H9 (cell line): ENCODE measurements around the gene ST6GALNAC3. TPM values are rescaled to one million over a fixed set of nuclear protein-coding genes. Genes with fewer than 3 reads are reported as not detected.
A peak's percentile ranks its signal among the peaks of the same experiment; 100 is the strongest.

Experiments used
- DNase-seq: peaks from one replicate; pipeline ENCODE4 v3.0.0-alpha.2; 2017
- H2AFZ ChIP-seq: one replicate; pipeline ENCODE4 v1.6.1; 2013; ENCODE audit warnings: mild to moderate bottlenecking, low read length, control low read depth, moderate library complexity
- H2AK5ac ChIP-seq: 2 replicates; pipeline ENCODE4 v1.6.1; 2013; ENCODE audit warnings: low read length, control low read depth, mixed read lengths; ENCODE audit not compliant: insufficient read length
- H2BK120ac ChIP-seq: one replicate; pipeline ENCODE4 v1.6.1; 2013; ENCODE audit warnings: low read depth, mild to moderate bottlenecking, low read length, control low read depth, inconsistent platforms; ENCODE audit not compliant: poor library complexity, severe bottlenecking
- H2BK12ac ChIP-seq: 2 replicates; pipeline ENCODE4 v1.6.1; 2013; ENCODE audit warnings: low read length, control low read depth, mixed read lengths, low read depth; ENCODE audit not compliant: insufficient read length
- H2BK15ac ChIP-seq: 2 replicates; pipeline ENCODE4 v1.6.1; 2013; ENCODE audit warnings: low read depth, low read length, control low read depth
- H2BK20ac ChIP-seq: one replicate; pipeline ENCODE4 v1.6.1; 2013; ENCODE audit warnings: low read depth, mild to moderate bottlenecking, low read length, control low read depth, inconsistent platforms; ENCODE audit not compliant: poor library complexity, severe bottlenecking
- H2BK5ac ChIP-seq: 2 replicates; pipeline ENCODE4 v1.6.1; 2013; ENCODE audit warnings: low read length, control low read depth, mixed read lengths; ENCODE audit not compliant: insufficient read length
- H3K14ac ChIP-seq: 2 replicates; pipeline ENCODE4 v1.6.1; 2013; ENCODE audit warnings: low read length, control low read depth; ENCODE audit not compliant: insufficient read depth
- H3K18ac ChIP-seq: 2 replicates; pipeline ENCODE4 v1.6.1; 2013; ENCODE audit warnings: low read depth, mild to moderate bottlenecking, mixed read lengths, low read length, control low read depth; ENCODE audit not compliant: insufficient read length
- H3K23ac ChIP-seq: 2 replicates; pipeline ENCODE4 v1.6.1; 2013; ENCODE audit warnings: low read length, control low read depth, mixed read lengths, low read depth; ENCODE audit not compliant: insufficient read length
- H3K23me2 ChIP-seq: 2 replicates; pipeline ENCODE4 v1.6.1; 2013; ENCODE audit warnings: low read depth, mild to moderate bottlenecking, mixed read lengths, low read length, control low read depth; ENCODE audit not compliant: insufficient read length, poor library complexity, severe bottlenecking
- H3K27ac ChIP-seq: 2 replicates; pipeline ENCODE4 v1.5.1; 2013; ENCODE audit warnings: low read length, control low read depth, mixed read lengths, low read depth; ENCODE audit not compliant: insufficient read length
- H3K27me3 ChIP-seq: 2 replicates; pipeline ENCODE4 v1.6.1; 2013; ENCODE audit warnings: low read length, control low read depth, inconsistent platforms; ENCODE audit not compliant: insufficient read depth
- H3K4ac ChIP-seq: 2 replicates; pipeline ENCODE4 v1.6.1; 2013; ENCODE audit warnings: low read depth, mild to moderate bottlenecking, control low read depth, inconsistent platforms, low read length, moderate library complexity
- H3K4me1 ChIP-seq: 2 replicates; pipeline ENCODE4 v1.6.1; 2013; ENCODE audit warnings: low read length, control low read depth, inconsistent platforms; ENCODE audit not compliant: insufficient read depth
- H3K4me2 ChIP-seq: 2 replicates; pipeline ENCODE4 v1.6.1; 2013; ENCODE audit warnings: low read length, control low read depth, mixed read lengths; ENCODE audit not compliant: insufficient read length, insufficient read depth
- H3K56ac ChIP-seq: 2 replicates; pipeline ENCODE4 v1.6.1; 2013; ENCODE audit warnings: low read depth, mild to moderate bottlenecking, mixed read lengths, low read length, control low read depth; ENCODE audit not compliant: insufficient read length
- H3K79me1 ChIP-seq: 2 replicates; pipeline ENCODE4 v1.6.1; 2013; ENCODE audit warnings: low read depth, mild to moderate bottlenecking, moderate library complexity, low read length, control low read depth, inconsistent platforms; ENCODE audit not compliant: insufficient read depth, poor library complexity, severe bottlenecking
- H3K79me2 ChIP-seq: 2 replicates; pipeline ENCODE4 v1.6.1; 2013; ENCODE audit warnings: low read length, control low read depth, inconsistent platforms; ENCODE audit not compliant: insufficient read depth
- H3K9ac ChIP-seq: 2 replicates; pipeline ENCODE4 v1.6.1; 2013; ENCODE audit warnings: low read length, control low read depth, mixed read lengths; ENCODE audit not compliant: insufficient read length; ENCODE audit errors: extremely low read depth
- H3K9me3 ChIP-seq: one replicate; pipeline ENCODE4 v1.6.1; 2013; ENCODE audit warnings: low read depth, low read length, inconsistent platforms; ENCODE audit not compliant: control insufficient read depth
- H3T11ph ChIP-seq: one replicate; pipeline ENCODE4 v1.6.1; 2013; ENCODE audit warnings: mild to moderate bottlenecking, low read length, control low read depth, inconsistent platforms
- H4K20me1 ChIP-seq: one replicate; pipeline ENCODE4 v1.6.1; 2013; ENCODE audit not compliant: control insufficient read depth, insufficient read length, insufficient read depth
- H4K5ac ChIP-seq: 2 replicates; pipeline ENCODE4 v1.6.1; 2013; ENCODE audit warnings: low read depth, mild to moderate bottlenecking, mixed read lengths, low read length, control low read depth; ENCODE audit not compliant: insufficient read length
- H4K8ac ChIP-seq: replicated peaks from 2 replicates; pipeline ENCODE4 v1.6.1; 2013; ENCODE audit warnings: low read length, control low read depth, mixed read lengths, low read depth; ENCODE audit not compliant: insufficient read length
- H4K91ac ChIP-seq: 2 replicates; pipeline ENCODE4 v1.6.1; 2013; ENCODE audit warnings: low read depth, mild to moderate bottlenecking, moderate library complexity, mixed read lengths, low read length, control low read depth; ENCODE audit not compliant: insufficient read length
- H3K27ac Mint-ChIP-seq, 3 experiments: 2 replicates in 2 of 3; 3 replicates in 1 of 3; pipeline ENCODE4 v1.8.0; 2020 to 2021; ENCODE audit warnings: mixed read lengths in 3 of 3, mild to moderate bottlenecking in 1 of 3, moderate library complexity in 1 of 3
- H3K27me3 Mint-ChIP-seq: 2 replicates; pipeline ENCODE4 v1.8.0; 2021; ENCODE audit warnings: low read depth, mild to moderate bottlenecking, moderate library complexity, mixed read lengths
- H3K36me3 Mint-ChIP-seq, 3 experiments: 2 replicates in 2 of 3; 3 replicates in 1 of 3; pipeline ENCODE4 v1.8.0; 2020 to 2021; ENCODE audit warnings: low read depth in 3 of 3, mixed read lengths in 3 of 3; ENCODE audit not compliant: insufficient read depth in 1 of 3
- H3K4me1 Mint-ChIP-seq, 2 experiments: 2 replicates each; pipeline ENCODE4 v1.8.0; 2020; ENCODE audit warnings: mixed read lengths in 2 of 2
- H3K4me3 Mint-ChIP-seq, 2 experiments: 2 replicates in 1 of 2; 3 replicates in 1 of 2; pipeline ENCODE4 v1.8.0; 2020 to 2021; ENCODE audit warnings: mild to moderate bottlenecking in 2 of 2, mixed read lengths in 2 of 2, moderate library complexity in 1 of 2
- H3K9me3 Mint-ChIP-seq, 2 experiments: 2 replicates in 1 of 2; 3 replicates in 1 of 2; pipeline ENCODE4 v1.8.0; 2020; ENCODE audit warnings: mild to moderate bottlenecking in 2 of 2, mixed read lengths in 2 of 2, moderate library complexity in 1 of 2
- WGBS: extraction: QIAGEN DNeasy Blood & Tissue Kit; methylation state at CpG from one replicate; pipeline ENCODE4 v1.1.7; 2013; ENCODE audit warnings: missing lambda C conversion rate, low lambda C conversion rate, mixed read lengths; ENCODE audit not compliant: insufficient read length; ENCODE audit errors: extremely low coverage; 5-methylcytosine and 5-hydroxymethylcytosine counted together
- total RNA-seq: library from RNA; stranded (reverse); gene quantifications from 2 replicates; pipeline ENCODE4 v1.2.1, GENCODE V29; 2021
- TF ChIP-seq, protein P1 (sequence below): fragments of 200-600 bp; sonication (generic); conservative IDR thresholded peaks from 3 replicates; pipeline ENCODE4 v1.8.0; 2021; ENCODE audit warnings: antibody characterized with exemption, mild to moderate bottlenecking

The ST6GALNAC3 gene
- total RNA-seq, 1 experiment from 2014 or later, result 11.2 TPM

DNA sequence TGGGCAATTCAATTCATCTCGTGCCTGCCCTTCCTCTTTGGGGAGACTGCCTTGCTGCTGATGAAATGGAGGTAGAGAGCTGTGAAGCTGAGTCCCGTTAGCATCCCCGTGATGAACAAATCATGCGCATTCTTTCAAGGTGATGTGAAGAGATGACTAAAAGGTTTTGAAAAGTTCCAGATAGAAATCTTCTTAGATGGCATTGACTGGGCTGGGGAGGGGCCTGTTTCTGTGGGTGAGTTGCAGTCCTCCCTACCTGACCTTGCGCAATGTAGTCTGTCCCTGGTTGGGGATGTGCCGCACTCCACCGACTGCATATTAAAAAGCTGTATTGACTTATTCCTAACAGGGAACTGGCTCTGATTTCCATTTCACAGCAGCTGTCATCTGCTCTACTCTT, 49.6 kb downstream of the ST6GALNAC3 start:
- peaks cover 3 to 14% of the 10 kb centered on the region in 2 experiments for H3K4me1 Mint-ChIP-seq
- Histone ChIP-seq H2BK15ac (no peak overlapping the region), H2AK5ac (no peak overlapping the region), H2BK5ac (no peak overlapping the region), H3K4me1 (no peaks in the 10 kb centered on the region), H2BK12ac (no peak overlapping the region), H4K5ac (no peak overlapping the region), H3T11ph (no peak overlapping the region), H3K18ac (no peak overlapping the region), H3K27me3 (no peaks in the 10 kb centered on the region), H2BK20ac (no peak overlapping the region), H3K4me2 (no peak overlapping the region), H3K14ac (no peak overlapping the region), H4K8ac (no peak overlapping the region), H4K91ac (no peak overlapping the region), H3K79me2 (no peaks in the 10 kb centered on the region), H3K79me1 (no peaks in the 10 kb centered on the region), H4K20me1 (no peaks in the 10 kb centered on the region), H3K4ac (no peak overlapping the region), H3K9ac (no peak overlapping the region), H3K23ac (no peak overlapping the region), H2BK120ac (no peak overlapping the region), H3K9me3 (no peaks in the 10 kb centered on the region), H3K56ac (no peak overlapping the region), H3K27ac (no peak overlapping the region), H3K23me2 (no peaks in the 10 kb centered on the region), H2AFZ (no peak overlapping the region)
- no peak overlapping the region for H3K4me3 Mint-ChIP-seq
- H3K27me3 Mint-ChIP-seq, result no peaks in the 10 kb centered on the region
- TF ChIP-seq, protein P1, sequence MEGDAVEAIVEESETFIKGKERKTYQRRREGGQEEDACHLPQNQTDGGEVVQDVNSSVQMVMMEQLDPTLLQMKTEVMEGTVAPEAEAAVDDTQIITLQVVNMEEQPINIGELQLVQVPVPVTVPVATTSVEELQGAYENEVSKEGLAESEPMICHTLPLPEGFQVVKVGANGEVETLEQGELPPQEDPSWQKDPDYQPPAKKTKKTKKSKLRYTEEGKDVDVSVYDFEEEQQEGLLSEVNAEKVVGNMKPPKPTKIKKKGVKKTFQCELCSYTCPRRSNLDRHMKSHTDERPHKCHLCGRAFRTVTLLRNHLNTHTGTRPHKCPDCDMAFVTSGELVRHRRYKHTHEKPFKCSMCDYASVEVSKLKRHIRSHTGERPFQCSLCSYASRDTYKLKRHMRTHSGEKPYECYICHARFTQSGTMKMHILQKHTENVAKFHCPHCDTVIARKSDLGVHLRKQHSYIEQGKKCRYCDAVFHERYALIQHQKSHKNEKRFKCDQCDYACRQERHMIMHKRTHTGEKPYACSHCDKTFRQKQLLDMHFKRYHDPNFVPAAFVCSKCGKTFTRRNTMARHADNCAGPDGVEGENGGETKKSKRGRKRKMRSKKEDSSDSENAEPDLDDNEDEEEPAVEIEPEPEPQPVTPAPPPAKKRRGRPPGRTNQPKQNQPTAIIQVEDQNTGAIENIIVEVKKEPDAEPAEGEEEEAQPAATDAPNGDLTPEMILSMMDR, result no peak
- peaks cover 7 to 12% (median 11%) of the 10 kb centered on the region in 3 experiments; a peak in 5 of 7 replicates for H3K36me3 Mint-ChIP-seq
- no CpG with 5 or more reads among the region's 7 CpGs for WGBS
- H3K27ac Mint-ChIP-seq, result peak overlapping the region in 1 of 3 experiments; percentile 37; a peak in 1 of 7 replicates
- no peaks in the 10 kb centered on the region for H3K9me3 Mint-ChIP-seq
- no peak for DNase-seq
